IMR-90 (cell line): Measurements from ENCODE around the gene TP53BP2.

ENCODE experiments used
- BHLHE40 ChIP-seq: fragments of 150-350 bp; IDR thresholded peaks from 2 replicates; pipeline ENCODE4 v1.6.1; 2016; ENCODE audit warnings: mild to moderate bottlenecking, low read depth, low read length
- CEBPB ChIP-seq: IDR thresholded peaks from 2 replicates; pipeline ENCODE4 v1.6.1; 2012; ENCODE audit warnings: low read depth, low read length, improper control_type of control experiment
- CTCF ChIP-seq: conservative IDR thresholded peaks from 2 replicates; pipeline ENCODE4 v1.5.1; 2012; ENCODE audit warnings: mild to moderate bottlenecking, low read depth, low read length, improper control_type of control experiment
- MAZ ChIP-seq: IDR thresholded peaks from 2 replicates; pipeline ENCODE4 v1.6.1; 2012; ENCODE audit warnings: low read depth, mild to moderate bottlenecking, low read length, improper control_type of control experiment, moderate library complexity, borderline replicate concordance
- MXI1 ChIP-seq: IDR thresholded peaks from 2 replicates; pipeline ENCODE4 v1.6.1; 2012; ENCODE audit warnings: low read depth, mild to moderate bottlenecking, low read length, moderate library complexity, borderline replicate concordance
- NFE2L2 ChIP-seq: fragments of 150-350 bp; IDR thresholded peaks from 2 replicates; pipeline ENCODE4 v1.6.1; 2016; ENCODE audit warnings: low read depth, mild to moderate bottlenecking, low read length
- POLR2A ChIP-seq: IDR thresholded peaks from 2 replicates; pipeline ENCODE4 v1.6.1; 2012; ENCODE audit warnings: mild to moderate bottlenecking, low read depth, low read length
- RAD21 ChIP-seq: IDR thresholded peaks from 2 replicates; pipeline ENCODE4 v1.6.1; 2012; ENCODE audit warnings: low read length, improper control_type of control experiment
- RCOR1 ChIP-seq: IDR thresholded peaks from 2 replicates; pipeline ENCODE4 v1.6.1; 2012; ENCODE audit warnings: mild to moderate bottlenecking, low read length, improper control_type of control experiment; ENCODE audit not compliant: insufficient replicate concordance
- RFX5 ChIP-seq: IDR thresholded peaks from 2 replicates; pipeline ENCODE4 v1.8.0; 2012; ENCODE audit warnings: low read depth, mild to moderate bottlenecking, low read length, moderate library complexity
- USF2 ChIP-seq: fragments of 150-350 bp; IDR thresholded peaks from 2 replicates; pipeline ENCODE4 v1.6.1; 2017; ENCODE audit warnings: mild to moderate bottlenecking, antibody characterized with exemption, low read length, low read depth

DNA sequence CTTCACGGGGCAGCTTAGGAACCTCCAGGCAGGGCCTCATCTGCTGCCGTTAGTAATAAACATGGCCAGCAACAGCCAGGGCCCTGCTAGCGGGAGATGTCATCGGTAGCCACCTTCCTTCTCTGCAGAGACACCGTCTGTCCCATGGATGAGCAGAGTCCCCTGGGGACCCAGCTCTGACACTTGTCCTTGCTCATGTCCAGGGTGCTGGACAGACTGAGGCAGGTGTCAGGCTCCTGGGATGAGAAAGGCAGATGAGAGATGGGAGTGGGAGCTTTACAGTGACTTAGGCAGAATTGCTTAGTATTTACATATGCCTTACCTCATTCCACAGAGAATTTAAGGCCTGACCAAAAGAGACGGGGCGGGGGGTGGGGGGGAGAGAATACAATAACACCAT is 108.4 kb downstream of the TP53BP2 start:
- TF ChIP-seq CTCF (no peak), POLR2A (no peak), RFX5 (no peak), RAD21 (no peak), BHLHE40 (no peak), NFE2L2 (no peak), RCOR1 (no peak), MAZ (no peak), MXI1 (no peak), CEBPB (no peak), USF2 (no peak)
